Pancreas (tissue), 10 donors: Measurements from ENCODE around the gene ADGRV1. TPM values are rescaled to one million over a fixed set of nuclear protein-coding genes. Genes with fewer than 3 reads are reported as not detected.

Experiments
- ATAC-seq, 4 donors: fragments of 200-7000 bp; cut with Tn5 transposase; one replicate each; pipeline versions ENCODE4 v1.8.0 to v1.9.1; 2020; ENCODE audit warnings: mild to moderate bottlenecking in 4 of 4, moderate library complexity in 4 of 4
- DNase-seq, 6 donors: peaks; one replicate each; pipeline ENCODE4 v3.0.0-alpha.2; 2020
- FAIRE-seq: peaks from 2 replicates; lab custom pipeline; 2012; peaks lifted over from hg19 to GRCh38; lab: Jason Lieb, UNC
- H3K27ac ChIP-seq, 4 donors: fragments of 200-600 bp; sonication (generic); 1 replicate in 3 of 4; 2 replicates in 1 of 4; pipeline versions ENCODE4 v1.5.0 to v1.8.0; 2020
- H3K27me3 ChIP-seq, 4 donors: fragments of 200-600 bp; one replicate each; pipeline ENCODE4 v1.8.0; 2021
- H3K36me3 ChIP-seq, 3 donors: fragments of 200-600 bp; sonication (generic) in 1 of 3; one replicate each; pipeline versions ENCODE4 v1.5.0 to v1.8.0; 2020 to 2021
- H3K4me1 ChIP-seq, 3 donors: fragments of 200-600 bp; one replicate each; pipeline ENCODE4 v1.8.0; 2021
- H3K4me3 ChIP-seq, 4 donors: fragments of 200-600 bp; sonication (generic) in 2 of 4; one replicate each; pipeline versions ENCODE4 v1.5.0 to v1.8.0; 2020 to 2021
- H3K9me3 ChIP-seq, 4 donors: fragments of 200-600 bp; one replicate each; pipeline ENCODE4 v1.8.0; 2021
- WGBS, 2 donors: extraction: QIAGEN DNeasy Blood & Tissue Kit; methylation state at CpG; one replicate each; pipeline ENCODE4 v1.1.7; 2013; 5-methylcytosine and 5-hydroxymethylcytosine counted together
- intact Hi-C, 3 donors: fragments of 100-400 bp; cut with DNase I; formaldehyde crosslinking; loops; one replicate each; pipeline versions ENCODE4 v1.11.1 to v1.14.2; 2022
- polyA plus RNA-seq, 2 donors: library from polyadenylated mRNA; stranded (reverse); fragments of 200-250 nt; gene quantifications; one replicate each; pipeline ENCODE4 v1.2.3, GENCODE V29; 2013
- total RNA-seq, 6 donors: library from RNA; stranded (reverse); fragmentation: NEBNext Ultra II Directional in 4 of 6; extraction: Animal tissue kit (Norgen Biotek cat#: 25700) in 4 of 6; gene quantifications; one replicate each; pipeline versions ENCODE4 v1.2.1 to v1.2.4, GENCODE V29; 2021 to 2023
- TF ChIP-seq, protein P1 (sequence below), 4 donors: fragments of 200-600 bp; sonication (generic) in 3 of 4; IDR thresholded peaks; one replicate each; pipeline versions ENCODE4 v1.5.0 to v1.8.0; 2021; ENCODE audit warnings: antibody characterized with exemption in 4 of 4
- donor health status: healthy with polysubstance abuse.
- donor health status: DM: no; HTN: no; CAD: no; lungs with moderate emphysema.
- donor health status: DM: no; HTN: no; CAD: no.
- donor health status: control.
- donor health status: control.
- donor health status: Bipolar disorder and iron deficiency.
- donor health status: DM: yes; HTN: yes; CAD: no.
- donor health status: DM: no; HTN: no; CAD: no.
- donor health status: DM: no; HTN: no; CAD: no.
- donor health status: DM: yes; HTN: yes; CAD: no.

Gene ADGRV1
- total and polyA plus RNA-seq, 8 donors: 3.9 to 6.9 (median 5.4) TPM

DNA sequence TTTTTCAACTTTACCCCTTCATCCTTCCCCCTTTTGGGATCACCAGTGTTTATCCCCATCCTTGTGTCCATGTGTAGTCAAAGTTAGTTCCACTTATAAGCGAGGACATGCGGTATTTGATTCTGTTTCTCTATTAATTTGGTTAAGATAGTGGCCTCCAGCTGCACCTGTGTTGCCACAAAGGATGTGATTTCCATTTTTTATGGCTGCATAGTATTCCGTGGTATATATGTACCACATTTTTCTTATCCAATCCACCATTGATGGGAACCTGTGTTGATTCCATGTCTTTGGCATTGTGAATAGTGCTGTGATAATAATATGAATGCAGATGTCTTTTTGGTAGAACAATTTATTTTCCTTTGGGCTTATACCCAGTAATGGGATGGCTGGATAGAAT is 572.2 kb downstream of the ADGRV1 start:
- no peak for FAIRE-seq
- no peak overlapping the region for H3K4me3 ChIP-seq

DNA sequence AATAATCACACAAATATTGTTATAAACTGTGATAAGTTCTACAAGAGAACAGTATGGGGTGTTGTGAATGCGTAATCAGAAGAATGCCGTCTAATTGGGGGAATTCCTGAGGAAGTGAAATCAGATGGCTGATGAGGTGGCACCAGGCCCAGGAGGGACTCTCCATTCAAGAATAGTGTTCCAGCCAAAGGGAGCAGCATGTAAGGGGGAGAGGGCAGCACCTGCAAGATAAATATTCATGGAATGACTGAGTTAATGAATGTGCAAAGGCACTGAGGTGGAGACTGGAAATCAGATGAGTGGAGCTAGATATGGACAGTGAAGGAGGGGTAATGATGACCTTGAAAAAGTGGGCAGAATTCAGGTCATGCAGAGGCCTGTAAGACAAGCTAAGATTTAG is 574.0 kb downstream of the ADGRV1 start:
- Histone ChIP-seq H3K27ac (no peak overlapping the region), H3K4me3 (no peak overlapping the region), H3K9me3 (no peaks in the 10 kb centered on the region), H3K36me3 (no peaks in the 10 kb centered on the region), H3K27me3 (no peaks in the 10 kb centered on the region), H3K4me1 (peaks cover 0 to 34% (median 21%) of the 10 kb centered on the region in 3 donors)
- ATAC-seq (peak in 2 of 4 donors; percentile 19 to 49), DNase-seq (no peak), FAIRE-seq (no peak)
- intact Hi-C loops: no loop called here
- TF ChIP-seq, protein P1, sequence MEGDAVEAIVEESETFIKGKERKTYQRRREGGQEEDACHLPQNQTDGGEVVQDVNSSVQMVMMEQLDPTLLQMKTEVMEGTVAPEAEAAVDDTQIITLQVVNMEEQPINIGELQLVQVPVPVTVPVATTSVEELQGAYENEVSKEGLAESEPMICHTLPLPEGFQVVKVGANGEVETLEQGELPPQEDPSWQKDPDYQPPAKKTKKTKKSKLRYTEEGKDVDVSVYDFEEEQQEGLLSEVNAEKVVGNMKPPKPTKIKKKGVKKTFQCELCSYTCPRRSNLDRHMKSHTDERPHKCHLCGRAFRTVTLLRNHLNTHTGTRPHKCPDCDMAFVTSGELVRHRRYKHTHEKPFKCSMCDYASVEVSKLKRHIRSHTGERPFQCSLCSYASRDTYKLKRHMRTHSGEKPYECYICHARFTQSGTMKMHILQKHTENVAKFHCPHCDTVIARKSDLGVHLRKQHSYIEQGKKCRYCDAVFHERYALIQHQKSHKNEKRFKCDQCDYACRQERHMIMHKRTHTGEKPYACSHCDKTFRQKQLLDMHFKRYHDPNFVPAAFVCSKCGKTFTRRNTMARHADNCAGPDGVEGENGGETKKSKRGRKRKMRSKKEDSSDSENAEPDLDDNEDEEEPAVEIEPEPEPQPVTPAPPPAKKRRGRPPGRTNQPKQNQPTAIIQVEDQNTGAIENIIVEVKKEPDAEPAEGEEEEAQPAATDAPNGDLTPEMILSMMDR (IDR thresholded peaks at IDR 0.05): no peak
- WGBS, 2 donors: 59 to 74% methylated on average over 2 of the region's 2 CpGs

More for the DNA sequence above, 572.2 kb downstream of the ADGRV1 start:
- WGBS, 2 donors: 95 to 96% methylated on average over 3 of the region's 3 CpGs
- H3K9me3 ChIP-seq: no peaks in the 10 kb centered on the region
- no peaks in the 10 kb centered on the region for H3K36me3 ChIP-seq
- ATAC-seq (no peak), DNase-seq (no peak)
- TF ChIP-seq, protein P1 (IDR thresholded peaks at IDR 0.05): no peak
- H3K4me1 ChIP-seq: peaks cover 0 to 42% (median 25%) of the 10 kb centered on the region in 3 donors
- intact Hi-C loops: no loop called here
- H3K27me3 ChIP-seq: no peaks in the 10 kb centered on the region
- no peak overlapping the region for H3K27ac ChIP-seq

DNA sequence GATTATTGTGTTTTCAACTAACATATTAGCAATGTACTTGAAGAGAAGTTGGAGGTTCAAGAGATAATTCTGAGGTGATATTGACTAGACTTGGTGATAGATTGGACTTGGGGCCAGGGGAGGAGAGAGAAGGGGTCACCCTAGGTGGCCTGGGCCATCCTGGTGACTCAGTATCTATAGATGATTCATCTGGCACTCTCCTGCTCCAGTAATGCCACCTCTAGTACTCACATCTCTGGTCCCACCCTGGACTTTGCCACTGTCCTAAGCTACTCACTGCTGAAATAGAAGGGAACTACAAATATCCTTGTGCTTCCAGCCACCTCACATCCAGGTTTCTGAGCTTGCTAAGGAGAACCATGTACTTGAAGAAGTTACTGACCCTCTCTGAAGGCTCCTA is 574.6 kb downstream of the ADGRV1 start:
- no peaks in the 10 kb centered on the region for H3K27me3 ChIP-seq
- FAIRE-seq: no peak
- no peak for ATAC-seq

DNA sequence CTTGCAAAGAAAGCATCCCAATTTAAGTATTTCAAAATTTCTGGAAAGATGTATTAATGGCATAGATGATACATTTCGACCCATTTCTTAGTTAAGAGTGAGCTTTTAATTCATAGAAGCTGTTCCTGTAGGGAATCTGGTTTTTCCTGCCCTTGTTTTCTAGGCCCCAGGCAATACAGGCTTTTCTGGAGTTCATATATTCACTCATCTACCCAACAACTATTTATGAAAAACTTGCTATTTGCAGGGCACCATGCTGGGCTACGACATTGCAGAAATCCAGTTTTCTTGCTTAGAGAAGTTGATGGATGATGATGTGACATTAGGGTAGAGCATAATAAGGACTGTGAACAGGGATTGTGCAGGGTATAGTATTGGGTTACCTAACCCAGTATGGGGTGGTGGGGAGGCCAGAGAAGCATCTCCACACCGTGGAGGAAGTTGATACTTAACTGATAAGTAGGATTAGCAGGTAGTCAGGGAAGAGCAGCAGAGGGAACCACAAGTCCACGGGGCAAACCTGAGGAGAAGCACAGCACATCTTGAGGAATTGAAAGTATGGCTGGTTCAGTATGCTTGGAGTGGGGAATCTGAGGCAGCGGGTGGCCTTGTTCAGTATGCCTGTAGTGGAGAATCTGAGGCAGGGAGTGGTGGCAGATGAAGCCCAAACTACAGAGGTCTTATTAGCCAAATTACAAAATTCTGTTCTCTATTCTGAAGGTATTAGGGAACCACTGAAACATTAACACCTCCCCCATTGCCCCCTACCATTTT is 577.1 kb downstream of the ADGRV1 start:
- no peaks in the 10 kb centered on the region for H3K9me3 ChIP-seq
- FAIRE-seq (no peak), ATAC-seq (peak in 2 of 4 donors; percentile 13 to 32), DNase-seq (no peak)
- no peaks in the 10 kb centered on the region for H3K36me3 ChIP-seq
- H3K27me3 ChIP-seq: no peaks in the 10 kb centered on the region
- intact Hi-C loops: no loop called here
- TF ChIP-seq, protein P1 (IDR thresholded peaks at IDR 0.05): no peak
- H3K4me3 ChIP-seq: no peak overlapping the region
- 87 to 92% methylated on average over 5 of the region's 5 CpGs for WGBS, 2 donors
- peaks cover 0 to 17% (median 9%) of the 10 kb centered on the region in 3 donors for H3K4me1 ChIP-seq
- peak overlapping the region in 2 of 4 donors; percentile 52 to 53 for H3K27ac ChIP-seq

More for the DNA sequence above, 574.6 kb downstream of the ADGRV1 start:
- peaks cover 0 to 28% (median 15%) of the 10 kb centered on the region in 3 donors for H3K4me1 ChIP-seq
- intact Hi-C loops: no loop called here
- no peak overlapping the region for H3K4me3 ChIP-seq
- no peaks in the 10 kb centered on the region for H3K9me3 ChIP-seq
- no peaks in the 10 kb centered on the region for H3K36me3 ChIP-seq
- no peak for DNase-seq
- TF ChIP-seq, protein P1 (IDR thresholded peaks at IDR 0.05): no peak
- no peak overlapping the region for H3K27ac ChIP-seq

DNA sequence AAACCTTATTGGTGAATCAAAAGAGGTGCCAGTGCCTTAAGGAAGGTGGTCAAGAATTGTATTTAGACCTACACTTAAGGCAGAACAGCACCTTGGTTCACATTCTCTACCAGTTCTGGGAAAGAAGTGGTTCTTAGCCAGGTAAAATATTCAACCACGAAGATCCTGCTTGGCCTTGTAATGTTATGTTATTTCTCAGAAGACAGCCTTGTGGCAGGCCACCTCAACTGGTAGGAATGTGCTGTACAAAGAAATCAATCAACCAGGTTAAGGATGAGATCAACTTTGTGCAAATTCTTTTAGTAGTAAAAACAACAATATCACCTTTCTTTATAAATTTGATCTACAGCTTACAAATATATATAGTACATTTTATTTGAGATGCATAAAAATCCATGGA is 577.7 kb downstream of the ADGRV1 start:
- H3K9me3 ChIP-seq: no peaks in the 10 kb centered on the region
- TF ChIP-seq, protein P1 (IDR thresholded peaks at IDR 0.05): no peak
- no peak for DNase-seq
- H3K27ac ChIP-seq: peak overlapping the region in 2 of 4 donors; percentile 52 to 53
- intact Hi-C loops: no loop called here
- no peaks in the 10 kb centered on the region for H3K27me3 ChIP-seq
- ATAC-seq: peak in 3 of 4 donors; percentile 44 to 82 (median 78)
- no peak overlapping the region for H3K4me3 ChIP-seq
- no peaks in the 10 kb centered on the region for H3K36me3 ChIP-seq
- H3K4me1 ChIP-seq: peaks cover 0 to 19% (median 9%) of the 10 kb centered on the region in 3 donors
- FAIRE-seq: no peak
- 20 to 29% methylated on average over 1 of the region's 1 CpG for WGBS, 2 donors
